H1 (cell line): ENCODE data around the gene CFD. TPM values are rescaled to one million over a fixed set of nuclear protein-coding genes. Genes with fewer than 3 reads are reported as not detected.
"Not testable (repeated sequence)": the region's sequence is repeated elsewhere in the genome, so short reads cannot be mapped to it uniquely, and the experiment has no call there.

Experiments used
- CTCF ChIA-PET: fragments of 300-600 bp; sonication (Branson Sonifier 250); formaldehyde crosslinking; loops from one replicate; lab custom pipeline; 2021; ENCODE audit not compliant: partially characterized antibody; lab: Charles Lee
- POLR2A ChIA-PET: fragments of 300-600 bp; sonication (Branson Sonifier 250); formaldehyde crosslinking; loops from one replicate; lab custom pipeline; 2021; ENCODE audit warnings: inconsistent platforms; ENCODE audit not compliant: partially characterized antibody; lab: Charles Lee
- DNase-seq, 2 experiments: peaks; one replicate each; pipeline versions ENCODE4 v3.0.0 to v3.0.0-alpha.2; 2010 to 2022; ENCODE audit warnings: low spot score in 2 of 2, low read depth in 1 of 2, mixed read lengths in 1 of 2
- FAIRE-seq: peaks from 2 replicates; lab custom pipeline; 2011; peaks lifted over from hg19 to GRCh38; lab: Jason Lieb, UNC
- H2AFZ ChIP-seq: 2 replicates; pipeline ENCODE4 v1.8.1; 2012; ENCODE audit warnings: low read length, inconsistent platforms
- H2AK5ac ChIP-seq: 2 replicates; pipeline ENCODE4 v1.6.1; 2013; ENCODE audit warnings: low read depth, low read length
- H2BK120ac ChIP-seq: replicated peaks from 2 replicates; pipeline ENCODE3; 2013; ENCODE audit warnings: low read depth, low read length, inconsistent platforms
- H2BK12ac ChIP-seq: 2 replicates; pipeline ENCODE4 v1.6.1; 2013; ENCODE audit warnings: low read depth, low read length
- H2BK15ac ChIP-seq: 2 replicates; pipeline ENCODE4 v1.6.1; 2013; ENCODE audit warnings: low read length
- H2BK20ac ChIP-seq: 2 replicates; pipeline ENCODE4 v1.6.1; 2013; ENCODE audit warnings: low read length
- H2BK5ac ChIP-seq: 2 replicates; pipeline ENCODE4 v1.6.1; 2013; ENCODE audit warnings: low read depth, low read length
- H3K14ac ChIP-seq: 2 replicates; pipeline ENCODE4 v1.6.1; 2013; ENCODE audit warnings: inconsistent platforms; ENCODE audit not compliant: insufficient read length
- H3K18ac ChIP-seq: 2 replicates; pipeline ENCODE4 v1.6.1; 2013; ENCODE audit warnings: low read length; ENCODE audit errors: extremely low read depth
- H3K23ac ChIP-seq: 2 replicates; pipeline ENCODE4 v1.6.1; 2013; ENCODE audit warnings: inconsistent platforms; ENCODE audit not compliant: insufficient read length
- H3K23me2 ChIP-seq: 2 replicates; pipeline ENCODE4 v1.6.1; 2013; ENCODE audit warnings: low read depth, low read length
- H3K27ac ChIP-seq: 2 replicates; pipeline ENCODE4 v1.6.1; 2011; ENCODE audit warnings: low read depth, low read length, inconsistent platforms
- H3K27me3 ChIP-seq, 4 experiments: replicated peaks in 1 of 4; 1 replicate in 1 of 4; 2 replicates in 3 of 4; pipeline versions ENCODE4 v1.6.1 to v1.8.1; 2011 to 2013; ENCODE audit warnings: low read length in 3 of 4, mild to moderate bottlenecking in 3 of 4, inconsistent platforms in 2 of 4, mixed read lengths in 2 of 4, moderate library complexity in 1 of 4; ENCODE audit not compliant: control insufficient read depth in 3 of 4, insufficient read depth in 3 of 4; ENCODE audit errors: extremely low read depth in 1 of 4
- H3K36me3 ChIP-seq, 4 experiments: 2 replicates each; pipeline versions ENCODE4 v1.6.1 to v1.8.1; 2011 to 2013; ENCODE audit warnings: mild to moderate bottlenecking in 4 of 4, low read length in 3 of 4, moderate library complexity in 2 of 4, control low read depth in 1 of 4, inconsistent platforms in 1 of 4; ENCODE audit not compliant: insufficient read depth in 4 of 4, control insufficient read depth in 2 of 4
- H3K4ac ChIP-seq: replicated peaks from 2 replicates; pipeline ENCODE3; 2013; ENCODE audit warnings: low read length, low read depth, mixed read lengths, inconsistent platforms; ENCODE audit not compliant: insufficient read length
- H3K4me1 ChIP-seq, 4 experiments: replicated peaks in 1 of 4; 1 replicate in 1 of 4; 2 replicates in 3 of 4; pipeline versions ENCODE4 v1.6.1 to v1.8.1; 2011 to 2013; ENCODE audit warnings: low read length in 3 of 4, inconsistent platforms in 2 of 4, mixed read lengths in 1 of 4; ENCODE audit not compliant: insufficient read depth in 4 of 4, control insufficient read depth in 3 of 4
- H3K4me2 ChIP-seq, 2 experiments: 2 replicates each; pipeline versions ENCODE4 v1.6.1 to v1.8.1; 2011 to 2013; ENCODE audit warnings: low read depth in 2 of 2, low read length in 2 of 2, control low read depth in 1 of 2, inconsistent platforms in 1 of 2, mild to moderate bottlenecking in 1 of 2; ENCODE audit not compliant: insufficient read depth in 1 of 2
- H3K4me3 ChIP-seq, 4 experiments: fragments of 200-600, 300-600 bp in 1 of 4; sonication (generic), shearing (Covaris generic), sonication (Bioruptor Twin) in 1 of 4; 2 replicates each; pipeline versions ENCODE4 v1.5.1 to v1.8.1; 2011 to 2016; ENCODE audit warnings: low read length in 4 of 4, low read depth in 3 of 4, control low read depth in 2 of 4, inconsistent platforms in 2 of 4, mild to moderate bottlenecking in 2 of 4, mixed read lengths in 1 of 4, moderate library complexity in 1 of 4; ENCODE audit not compliant: insufficient read depth in 2 of 4; ENCODE audit errors: extremely low read depth in 1 of 4
- H3K56ac ChIP-seq: replicated peaks from 2 replicates; pipeline ENCODE3; 2013; ENCODE audit warnings: low read depth, mild to moderate bottlenecking, mixed read lengths, low read length, inconsistent platforms; ENCODE audit not compliant: insufficient read length
- H3K79me1 ChIP-seq: 2 replicates; pipeline ENCODE4 v1.6.1; 2013; ENCODE audit warnings: low read depth, low read length, control low read depth
- H3K79me2 ChIP-seq, 2 experiments: 2 replicates each; pipeline versions ENCODE4 v1.6.1 to v1.8.1; 2012 to 2013; ENCODE audit warnings: low read length in 2 of 2, mild to moderate bottlenecking in 2 of 2, inconsistent platforms in 1 of 2; ENCODE audit not compliant: insufficient read depth in 2 of 2, control insufficient read depth in 1 of 2
- H3K9ac ChIP-seq, 4 experiments: replicated peaks in 1 of 4; 1 replicate in 1 of 4; 2 replicates in 3 of 4; pipeline versions ENCODE4 v1.6.1 to v1.8.1; 2011 to 2013; ENCODE audit warnings: low read depth in 3 of 4, low read length in 3 of 4, control low read depth in 2 of 4, mild to moderate bottlenecking in 2 of 4, moderate library complexity in 2 of 4, inconsistent platforms in 1 of 4; ENCODE audit errors: extremely low read depth in 1 of 4
- H3K9me3 ChIP-seq, 2 experiments: 2 replicates each; pipeline versions ENCODE4 v1.6.1 to v1.8.1; 2012 to 2013; ENCODE audit warnings: mild to moderate bottlenecking in 2 of 2, moderate library complexity in 2 of 2, control low read depth in 1 of 2, inconsistent platforms in 1 of 2, low read depth in 1 of 2, low read length in 1 of 2, mixed read lengths in 1 of 2; ENCODE audit not compliant: insufficient read depth in 2 of 2
- H4K20me1 ChIP-seq, 2 experiments: replicated peaks in 1 of 2; 2 replicates each; pipeline versions ENCODE3 to v1.8.1; 2011 to 2013; ENCODE audit warnings: inconsistent platforms in 2 of 2, low read length in 2 of 2, mild to moderate bottlenecking in 1 of 2; ENCODE audit not compliant: insufficient read depth in 2 of 2, control insufficient read depth in 1 of 2
- H4K5ac ChIP-seq: 2 replicates; pipeline ENCODE4 v1.6.1; 2013; ENCODE audit warnings: low read length, low read depth, mixed read lengths, inconsistent platforms; ENCODE audit not compliant: insufficient read length
- H4K8ac ChIP-seq: 2 replicates; pipeline ENCODE4 v1.8.0; 2013; ENCODE audit warnings: mild to moderate bottlenecking, moderate library complexity, low read length, inconsistent platforms; ENCODE audit not compliant: insufficient read depth; ENCODE audit errors: extremely low read depth
- H4K91ac ChIP-seq: replicated peaks from 2 replicates; pipeline ENCODE3; 2013; ENCODE audit warnings: low read length, mixed read lengths, inconsistent platforms; ENCODE audit not compliant: insufficient read length
- BRCA1 ChIP-seq: IDR thresholded peaks from 2 replicates; pipeline ENCODE4 v1.6.1; 2012; ENCODE audit warnings: low read depth, low read length, improper control_type of control experiment
- CHD2 ChIP-seq: IDR thresholded peaks from 2 replicates; pipeline ENCODE4 v1.6.1; 2012; ENCODE audit warnings: low read length, improper control_type of control experiment
- EP300 ChIP-seq, 2 experiments: IDR thresholded peaks; 1 replicate in 1 of 2; 2 replicates in 1 of 2; pipeline ENCODE4 v1.6.1; 2011 to 2012; ENCODE audit warnings: low read depth in 2 of 2, low read length in 2 of 2, mild to moderate bottlenecking in 2 of 2, borderline replicate concordance in 1 of 2, inconsistent platforms in 1 of 2, moderate library complexity in 1 of 2
- TEAD4 ChIP-seq: IDR thresholded peaks from 2 replicates; pipeline ENCODE4 v1.6.1; 2012; ENCODE audit warnings: low read depth, low read length, inconsistent platforms, mixed read lengths
- USF2 ChIP-seq: IDR thresholded peaks from 2 replicates; pipeline ENCODE4 v1.6.1; 2011; ENCODE audit warnings: low read length, improper control_type of control experiment
- WGBS, 2 experiments: shearing (Covaris generic) in 1 of 2; methylation state at CpG; one replicate each; pipeline versions ENCODE4 v1.1.6 to v1.1.7; 2013 to 2015; ENCODE audit warnings: low lambda C conversion rate in 2 of 2, mixed read lengths in 2 of 2, inconsistent platforms in 1 of 2, low coverage in 1 of 2, missing lambda C conversion rate in 1 of 2; ENCODE audit not compliant: insufficient replicate concordance in 2 of 2, insufficient coverage in 1 of 2, insufficient read length in 1 of 2; ENCODE audit errors: extremely low coverage in 1 of 2, missing lambda C conversion rate in 1 of 2; 5-methylcytosine and 5-hydroxymethylcytosine counted together
- polyA plus RNA-seq, 7 experiments: library from polyadenylated mRNA; depleted of rRNA in 3 of 7; stranded (reverse) in 5 of 7; unstranded in 2 of 7; fragments of >200 nt in 5 of 7; fragments of 200-250 nt in 2 of 7; gene quantifications; 1 replicate in 5 of 7; 2 replicates in 1 of 7; 4 replicates in 1 of 7; pipeline versions ENCODE4 v1.2.1 to v1.2.3, GENCODE V29; 2011 to 2013; ENCODE audit warnings: missing spikeins in 2 of 7, mixed read lengths in 2 of 7
- total RNA-seq: library from RNA; stranded (reverse); fragmentation: NEBNext Ultra II Directional; extraction: Animal tissue kit (Norgen Biotek cat#: 25700); gene quantifications from 2 replicates; pipeline ENCODE4 v1.2.1, GENCODE V29; 2021

Gene CFD
- total and polyA plus RNA-seq, 2 of the 8 experiments (the other 6 are each of a cell fraction or from before 2014, with no cell fraction given) = 1.7 to 2.8 TPM

- no peak for TF ChIP-seq USF2
- TF ChIP-seq BRCA1 = no peak
- no peak for TF ChIP-seq CHD2
- no peak for TF ChIP-seq TEAD4
- no peak for TF ChIP-seq EP300 (IDR thresholded peaks at IDR 0.05; ENCODE audit: borderline replicate concordance in 1 of 2, low read depth in 2 of 2, low read length in 2 of 2)
Observed at GRCh38 chr19:848386-848921, 11.0 kb upstream of the CFD start (continued).

GRCh38 chr19:849195-849594 is 10.3 kb upstream of the CFD start:
- not testable (repeated sequence) for H2BK5ac ChIP-seq, FAIRE-seq, H4K5ac ChIP-seq, H3K27ac ChIP-seq, H3K9ac ChIP-seq, H3K9me3 ChIP-seq, H2AFZ ChIP-seq, H4K20me1 ChIP-seq, H3K4me2 ChIP-seq, H3K18ac ChIP-seq, H2BK15ac ChIP-seq, H3K23me2 ChIP-seq, H2BK12ac ChIP-seq, H3K23ac ChIP-seq, H4K91ac ChIP-seq, H3K14ac ChIP-seq, H3K4ac ChIP-seq, H3K36me3 ChIP-seq, H3K56ac ChIP-seq, H2BK20ac ChIP-seq, DNase-seq, H2BK120ac ChIP-seq, H4K8ac ChIP-seq, H3K79me1 ChIP-seq, H3K4me3 ChIP-seq, H2AK5ac ChIP-seq, H3K4me1 ChIP-seq, H3K79me2 ChIP-seq, H3K27me3 ChIP-seq
- ChIA-PET POLR2A (interaction anchor here (1.5 to 2.9 kb wide), 2 partner anchors 53 to 70 kb away, joined by 3 to 9 read pairs; partner anchors contain the start of gene PTBP1), CTCF (interaction anchor here (0.9 to 1.9 kb wide), 6 partner anchors 9 to 115 kb away, joined by 3 to 6 read pairs (median 3); no protein-coding TSS in a partner anchor)
- WGBS, 2 experiments = 80% methylated on average over 8 of the region's 8 CpGs; no CpG with 5 or more reads in 1 of the 2 experiments
